Measurements from ENCODE around the gene ZNF784. TPM values are rescaled to one million over a fixed set of nuclear protein-coding genes. Genes with fewer than 3 reads are reported as not detected.

Gene ZNF784
- total and polyA plus RNA-seq, 2 of the 13 experiments (the other 11 are each of a cell fraction or from before 2014, with no cell fraction given): 4.1 to 4.2 TPM

DNA sequence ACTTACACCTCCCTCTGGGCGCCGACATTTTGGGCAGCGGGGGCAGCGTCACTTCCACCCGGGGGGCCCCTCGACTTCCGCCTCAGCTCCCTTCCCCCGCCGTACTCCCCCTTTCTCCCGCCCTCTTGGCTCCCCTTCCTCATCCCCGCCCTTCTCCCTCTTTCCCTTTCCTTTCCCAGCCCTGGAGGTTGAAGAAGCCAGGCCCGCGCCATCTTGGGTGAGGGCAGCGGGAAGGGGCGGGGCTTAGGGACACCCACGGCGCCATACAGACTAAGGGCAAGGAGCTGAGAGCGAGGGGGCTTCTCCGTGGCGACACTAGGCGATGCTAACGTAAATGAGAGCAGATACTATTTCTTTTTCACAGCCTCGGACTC is 24.9 kb downstream of the ZNF784 start, which contains the start of gene FIZ1 (continued):
- TF ChIP-seq, protein P1, sequence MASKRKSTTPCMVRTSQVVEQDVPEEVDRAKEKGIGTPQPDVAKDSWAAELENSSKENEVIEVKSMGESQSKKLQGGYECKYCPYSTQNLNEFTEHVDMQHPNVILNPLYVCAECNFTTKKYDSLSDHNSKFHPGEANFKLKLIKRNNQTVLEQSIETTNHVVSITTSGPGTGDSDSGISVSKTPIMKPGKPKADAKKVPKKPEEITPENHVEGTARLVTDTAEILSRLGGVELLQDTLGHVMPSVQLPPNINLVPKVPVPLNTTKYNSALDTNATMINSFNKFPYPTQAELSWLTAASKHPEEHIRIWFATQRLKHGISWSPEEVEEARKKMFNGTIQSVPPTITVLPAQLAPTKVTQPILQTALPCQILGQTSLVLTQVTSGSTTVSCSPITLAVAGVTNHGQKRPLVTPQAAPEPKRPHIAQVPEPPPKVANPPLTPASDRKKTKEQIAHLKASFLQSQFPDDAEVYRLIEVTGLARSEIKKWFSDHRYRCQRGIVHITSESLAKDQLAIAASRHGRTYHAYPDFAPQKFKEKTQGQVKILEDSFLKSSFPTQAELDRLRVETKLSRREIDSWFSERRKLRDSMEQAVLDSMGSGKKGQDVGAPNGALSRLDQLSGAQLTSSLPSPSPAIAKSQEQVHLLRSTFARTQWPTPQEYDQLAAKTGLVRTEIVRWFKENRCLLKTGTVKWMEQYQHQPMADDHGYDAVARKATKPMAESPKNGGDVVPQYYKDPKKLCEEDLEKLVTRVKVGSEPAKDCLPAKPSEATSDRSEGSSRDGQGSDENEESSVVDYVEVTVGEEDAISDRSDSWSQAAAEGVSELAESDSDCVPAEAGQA (IDR thresholded peaks at IDR 0.05; ENCODE audit: low read depth): peak; percentile 95
- TF ChIP-seq, protein P1 (CRISPR knock-in tag; IDR thresholded peaks at IDR 0.05; ENCODE audit: borderline replicate concordance): no peak
- no peak for TF ChIP-seq PCBP2 (optimal IDR thresholded peaks at IDR 0.05; ENCODE audit: low read depth, low read length, poor library complexity, severe bottlenecking)
- TF ChIP-seq RARG (CRISPR knock-in tag; IDR thresholded peaks at IDR 0.05; ENCODE audit: low read depth): no peak
- TF ChIP-seq ESRRA (CRISPR knock-in tag; IDR thresholded peaks at IDR 0.05; ENCODE audit: low read depth): 0 out of 2 replicates have a peak, but pooled peaks have one; percentile 57
- TF ChIP-seq HMG20B (CRISPR knock-in tag; conservative IDR thresholded peaks at IDR 0.05): no peak
- no peak for TF ChIP-seq ZNF747 (CRISPR knock-in tag; IDR thresholded peaks at IDR 0.05; ENCODE audit: borderline replicate concordance)
- peak; percentile 78; the same call in 1 of the 2 replicates for TF ChIP-seq KLF12 (CRISPR knock-in tag; IDR thresholded peaks at IDR 0.05; ENCODE audit: borderline replicate concordance)
- no peak for TF ChIP-seq SATB2 (CRISPR knock-in tag; IDR thresholded peaks at IDR 0.05)
- TF ChIP-seq BHLHE40 (IDR thresholded peaks at IDR 0.05; ENCODE audit: low read length): no peak
- TF ChIP-seq ZBTB3 (CRISPR knock-in tag; IDR thresholded peaks at IDR 0.05; ENCODE audit: borderline replicate concordance, low read depth): no peak
- TF ChIP-seq SALL2 (CRISPR knock-in tag; IDR thresholded peaks at IDR 0.05): 0 out of 2 replicates have a peak, but pooled peaks have one; percentile 81
- TF ChIP-seq, protein P2, sequence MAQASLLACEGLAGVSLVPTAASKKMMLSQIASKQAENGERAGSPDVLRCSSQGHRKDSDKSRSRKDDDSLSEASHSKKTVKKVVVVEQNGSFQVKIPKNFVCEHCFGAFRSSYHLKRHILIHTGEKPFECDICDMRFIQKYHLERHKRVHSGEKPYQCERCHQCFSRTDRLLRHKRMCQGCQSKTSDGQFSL (CRISPR knock-in tag; IDR thresholded peaks at IDR 0.05): 0 out of 2 replicates have a peak, but pooled peaks have one; percentile 9
- no peak for TF ChIP-seq ZNF496 (CRISPR knock-in tag; IDR thresholded peaks at IDR 0.05; ENCODE audit: insufficient replicate concordance)
- TF ChIP-seq, protein P3, sequence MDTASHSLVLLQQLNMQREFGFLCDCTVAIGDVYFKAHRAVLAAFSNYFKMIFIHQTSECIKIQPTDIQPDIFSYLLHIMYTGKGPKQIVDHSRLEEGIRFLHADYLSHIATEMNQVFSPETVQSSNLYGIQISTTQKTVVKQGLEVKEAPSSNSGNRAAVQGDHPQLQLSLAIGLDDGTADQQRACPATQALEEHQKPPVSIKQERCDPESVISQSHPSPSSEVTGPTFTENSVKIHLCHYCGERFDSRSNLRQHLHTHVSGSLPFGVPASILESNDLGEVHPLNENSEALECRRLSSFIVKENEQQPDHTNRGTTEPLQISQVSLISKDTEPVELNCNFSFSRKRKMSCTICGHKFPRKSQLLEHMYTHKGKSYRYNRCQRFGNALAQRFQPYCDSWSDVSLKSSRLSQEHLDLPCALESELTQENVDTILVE (CRISPR knock-in tag; IDR thresholded peaks at IDR 0.05): peak; percentile 61; the same call in 1 of the 2 replicates
- TF ChIP-seq, protein P4, sequence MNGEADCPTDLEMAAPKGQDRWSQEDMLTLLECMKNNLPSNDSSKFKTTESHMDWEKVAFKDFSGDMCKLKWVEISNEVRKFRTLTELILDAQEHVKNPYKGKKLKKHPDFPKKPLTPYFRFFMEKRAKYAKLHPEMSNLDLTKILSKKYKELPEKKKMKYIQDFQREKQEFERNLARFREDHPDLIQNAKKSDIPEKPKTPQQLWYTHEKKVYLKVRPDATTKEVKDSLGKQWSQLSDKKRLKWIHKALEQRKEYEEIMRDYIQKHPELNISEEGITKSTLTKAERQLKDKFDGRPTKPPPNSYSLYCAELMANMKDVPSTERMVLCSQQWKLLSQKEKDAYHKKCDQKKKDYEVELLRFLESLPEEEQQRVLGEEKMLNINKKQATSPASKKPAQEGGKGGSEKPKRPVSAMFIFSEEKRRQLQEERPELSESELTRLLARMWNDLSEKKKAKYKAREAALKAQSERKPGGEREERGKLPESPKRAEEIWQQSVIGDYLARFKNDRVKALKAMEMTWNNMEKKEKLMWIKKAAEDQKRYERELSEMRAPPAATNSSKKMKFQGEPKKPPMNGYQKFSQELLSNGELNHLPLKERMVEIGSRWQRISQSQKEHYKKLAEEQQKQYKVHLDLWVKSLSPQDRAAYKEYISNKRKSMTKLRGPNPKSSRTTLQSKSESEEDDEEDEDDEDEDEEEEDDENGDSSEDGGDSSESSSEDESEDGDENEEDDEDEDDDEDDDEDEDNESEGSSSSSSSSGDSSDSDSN (CRISPR knock-in tag; IDR thresholded peaks at IDR 0.05): peak; percentile 39
- peak; percentile 74; the same call in 1 of the 2 replicates for TF ChIP-seq PCBP1 (IDR thresholded peaks at IDR 0.05; ENCODE audit: borderline replicate concordance, low read depth, low read length)
- 0 out of 2 replicates have a peak, but pooled peaks have one; percentile 24 for TF ChIP-seq ZNF34 (CRISPR knock-in tag; IDR thresholded peaks at IDR 0.05; ENCODE audit: borderline replicate concordance)
- TF ChIP-seq ZNF563 (CRISPR knock-in tag; IDR thresholded peaks at IDR 0.05): 0 out of 2 replicates have a peak, but pooled peaks have one; percentile 11
- peak; percentile 9; the same call in 1 of the 2 replicates for TF ChIP-seq CBFB (CRISPR knock-in tag; IDR thresholded peaks at IDR 0.05)
- no peak for TF ChIP-seq GLI4 (CRISPR knock-in tag; IDR thresholded peaks at IDR 0.05; ENCODE audit: borderline replicate concordance)

All from HepG2 (cell line).